Measurements from ENCODE around the gene LAPTM5.

Gene LAPTM5

GRCh38 chr1:30728832-30729638 is 28.5 kb downstream of the LAPTM5 start:
- no peak for DNase-seq (ENCODE audit: low spot score)

- no peak for DNase-seq (ENCODE audit: low spot score)
Measured at GRCh38 chr1:30728340-30728739, 29.2 kb downstream of the LAPTM5 start.

GRCh38 chr1:30727824-30728223 is 29.8 kb downstream of the LAPTM5 start:
- DNase-seq (ENCODE audit: low spot score): peak; percentile 61

GRCh38 chr1:30726773-30727684 is 30.5 kb downstream of the LAPTM5 start:
- DNase-seq (ENCODE audit: low spot score): no peak

GRCh38 chr1:30726236-30726635 is 31.3 kb downstream of the LAPTM5 start:
- no peak for DNase-seq (ENCODE audit: low spot score)

GRCh38 chr1:30725450-30726095 is 32.0 kb downstream of the LAPTM5 start:
- DNase-seq (ENCODE audit: low spot score): no peak

- no peak for DNase-seq (ENCODE audit: low spot score)
Measured at GRCh38 chr1:30724655-30725421, 32.7 kb downstream of the LAPTM5 start.

- DNase-seq (ENCODE audit: low spot score): no peak
Measured at GRCh38 chr1:30724175-30724574, 33.4 kb downstream of the LAPTM5 start.

- DNase-seq (ENCODE audit: low spot score): no peak
Measured at GRCh38 chr1:30723331-30723755, 34.2 kb downstream of the LAPTM5 start, which contains the start of gene MATN1. Gene MATN1 (minus strand): TSS chr1:30723585. CDS start chr1:30723551, 34 bp downstream.

- no peak for DNase-seq (ENCODE audit: low spot score)
Measured at GRCh38 chr1:30721812-30722537, 35.6 kb downstream of the LAPTM5 start.

GRCh38 chr1:30721341-30721793 is 36.2 kb downstream of the LAPTM5 start:
- no peak for DNase-seq (ENCODE audit: low spot score)

- DNase-seq (ENCODE audit: low spot score): no peak
Measured at GRCh38 chr1:30720271-30721223, 37.0 kb downstream of the LAPTM5 start.

GRCh38 chr1:30719406-30720270 is 37.9 kb downstream of the LAPTM5 start:
- DNase-seq (ENCODE audit: low spot score): no peak

- peak; percentile 94 for DNase-seq (ENCODE audit: low spot score)
Measured at GRCh38 chr1:30718636-30719405, 38.8 kb downstream of the LAPTM5 start.

- DNase-seq (ENCODE audit: low spot score): peak; percentile 84
Measured at GRCh38 chr1:30718091-30718635, 39.4 kb downstream of the LAPTM5 start.

GRCh38 chr1:30716646-30717045 is 40.9 kb downstream of the LAPTM5 start:
- DNase-seq (ENCODE audit: low spot score): no peak

GRCh38 chr1:30715886-30716285 is 41.7 kb downstream of the LAPTM5 start:
- no peak for DNase-seq (ENCODE audit: low spot score)

- no peak for DNase-seq (ENCODE audit: low spot score)
Measured at GRCh38 chr1:30715216-30715615, 42.4 kb downstream of the LAPTM5 start.
